Prostate gland (tissue), 2 donors: Measurements from ENCODE around the gene BANK1.

ENCODE experiments used
- CTCF ChIP-seq, 4 experiments: fragments of 200-600 bp in 2 of 4; fragments of 450-650 bp in 2 of 4; sonication (generic) in 2 of 4; IDR thresholded peaks; 1 replicate in 3 of 4; 2 replicates in 1 of 4; pipeline ENCODE4 v1.5.1; 2016 to 2019; ENCODE audit warnings: antibody characterized with exemption in 4 of 4, mild to moderate bottlenecking in 2 of 4, moderate library complexity in 2 of 4
- POLR2A ChIP-seq: fragments of 450-650 bp; IDR thresholded peaks from one replicate; pipeline ENCODE4 v1.6.1; 2016; ENCODE audit warnings: antibody characterized with exemption, mild to moderate bottlenecking

GRCh38 chr4:101793397-101793796 is 2.9 kb downstream of the BANK1 start:
- TF ChIP-seq POLR2A, result no peak
- TF ChIP-seq CTCF (IDR thresholded peaks at IDR 0.05), result no peak
